ENCODE results near the gene ADGRG6. TPM values are rescaled to one million over a fixed set of nuclear protein-coding genes. Genes with fewer than 3 reads are reported as not detected.

Gene ADGRG6
- total and polyA plus RNA-seq, 2 donors from 2014 or later: 2.6 to 32.8 TPM

DNA sequence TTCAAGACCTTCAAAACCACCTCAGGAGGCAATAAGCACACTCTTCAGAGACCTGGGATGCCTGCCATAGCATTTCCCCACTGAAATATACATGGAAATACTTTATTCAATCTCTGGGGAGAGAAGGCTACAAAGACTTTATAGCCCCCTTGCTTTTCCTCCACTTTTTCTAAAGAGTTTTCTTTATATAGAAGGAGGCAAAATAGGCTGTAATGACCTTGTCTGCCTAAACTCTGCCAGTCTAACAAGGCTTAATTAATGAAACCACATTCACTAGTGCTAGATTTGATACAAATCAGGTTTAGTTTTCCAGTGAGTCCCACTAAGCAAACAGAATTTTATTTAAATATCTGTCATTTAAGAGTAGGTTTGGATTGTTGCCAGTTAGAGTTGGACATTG, 114.9 kb downstream of the ADGRG6 start:
- Histone ChIP-seq H3K9me3 (ENCODE audit: control insufficient read depth in 2 of 3, insufficient read depth in 1 of 3, low read length in 3 of 3) (no peaks in the 10 kb centered on the region), H3K27me3 (ENCODE audit: control insufficient read depth, insufficient read depth, low read length) (no peaks in the 10 kb centered on the region), H3K27ac (ENCODE audit: low read depth in 2 of 2, low read length in 2 of 2) (no peak overlapping the region), H3K4me1 (ENCODE audit: control insufficient read depth in 2 of 3, insufficient read depth in 2 of 3, low read depth in 1 of 3, low read length in 3 of 3) (no peaks in the 10 kb centered on the region), H3K9ac (ENCODE audit: low read length in 3 of 3) (no peak overlapping the region), H3K36me3 (ENCODE audit: control insufficient read depth in 2 of 3, insufficient read depth in 3 of 3, low read length in 3 of 3) (no peaks in the 10 kb centered on the region), H3K4me3 (ENCODE audit: low read length in 3 of 3) (no peak overlapping the region)
- intact Hi-C loops (cut with DNase I): no loop called here
- TF ChIP-seq, protein P1, sequence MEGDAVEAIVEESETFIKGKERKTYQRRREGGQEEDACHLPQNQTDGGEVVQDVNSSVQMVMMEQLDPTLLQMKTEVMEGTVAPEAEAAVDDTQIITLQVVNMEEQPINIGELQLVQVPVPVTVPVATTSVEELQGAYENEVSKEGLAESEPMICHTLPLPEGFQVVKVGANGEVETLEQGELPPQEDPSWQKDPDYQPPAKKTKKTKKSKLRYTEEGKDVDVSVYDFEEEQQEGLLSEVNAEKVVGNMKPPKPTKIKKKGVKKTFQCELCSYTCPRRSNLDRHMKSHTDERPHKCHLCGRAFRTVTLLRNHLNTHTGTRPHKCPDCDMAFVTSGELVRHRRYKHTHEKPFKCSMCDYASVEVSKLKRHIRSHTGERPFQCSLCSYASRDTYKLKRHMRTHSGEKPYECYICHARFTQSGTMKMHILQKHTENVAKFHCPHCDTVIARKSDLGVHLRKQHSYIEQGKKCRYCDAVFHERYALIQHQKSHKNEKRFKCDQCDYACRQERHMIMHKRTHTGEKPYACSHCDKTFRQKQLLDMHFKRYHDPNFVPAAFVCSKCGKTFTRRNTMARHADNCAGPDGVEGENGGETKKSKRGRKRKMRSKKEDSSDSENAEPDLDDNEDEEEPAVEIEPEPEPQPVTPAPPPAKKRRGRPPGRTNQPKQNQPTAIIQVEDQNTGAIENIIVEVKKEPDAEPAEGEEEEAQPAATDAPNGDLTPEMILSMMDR (IDR thresholded peaks at IDR 0.05; ENCODE audit: borderline replicate concordance, extremely low read depth, insufficient read depth): no peak
- FAIRE-seq: no peak
- DNase-seq: no peak

DNA sequence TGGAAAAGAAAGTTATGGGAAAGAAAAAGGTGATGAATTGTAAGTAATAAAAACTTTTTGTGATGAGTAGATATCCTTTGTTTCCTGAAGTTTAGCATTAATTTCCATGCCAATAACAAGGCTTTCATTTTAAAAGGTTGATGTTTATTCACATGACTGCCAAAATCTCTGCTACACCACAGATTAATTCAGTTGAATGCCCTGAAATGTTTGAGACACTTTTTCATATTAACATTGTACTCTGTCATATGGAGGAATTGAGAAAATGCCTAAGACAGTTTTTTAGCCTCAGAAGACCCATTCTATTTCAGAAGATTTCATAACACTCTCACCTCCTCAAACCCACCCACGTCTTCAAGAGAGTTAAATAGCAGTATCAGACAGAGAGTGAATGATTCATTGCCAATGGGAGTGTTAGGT, 115.5 kb downstream of the ADGRG6 start:
- TF ChIP-seq, protein P1 (IDR thresholded peaks at IDR 0.05; ENCODE audit: borderline replicate concordance, extremely low read depth, insufficient read depth): no peak
- no peaks in the 10 kb centered on the region for H3K36me3 ChIP-seq (ENCODE audit: control insufficient read depth in 2 of 3, insufficient read depth in 3 of 3, low read length in 3 of 3)
- no peaks in the 10 kb centered on the region for H3K27me3 ChIP-seq (ENCODE audit: control insufficient read depth, insufficient read depth, low read length)
- no peaks in the 10 kb centered on the region for H3K4me1 ChIP-seq (ENCODE audit: control insufficient read depth in 2 of 3, insufficient read depth in 2 of 3, low read depth in 1 of 3, low read length in 3 of 3)
- H3K9me3 ChIP-seq (ENCODE audit: control insufficient read depth in 2 of 3, insufficient read depth in 1 of 3, low read length in 3 of 3): no peaks in the 10 kb centered on the region
- no peak overlapping the region for H3K27ac ChIP-seq (ENCODE audit: low read depth in 2 of 2, low read length in 2 of 2)
- H3K9ac ChIP-seq (ENCODE audit: low read length in 3 of 3): no peak overlapping the region
- no peak for DNase-seq
- FAIRE-seq: no peak
- intact Hi-C loops (cut with DNase I): no loop called here
- H3K4me3 ChIP-seq (ENCODE audit: low read length in 3 of 3): no peak overlapping the region

DNA sequence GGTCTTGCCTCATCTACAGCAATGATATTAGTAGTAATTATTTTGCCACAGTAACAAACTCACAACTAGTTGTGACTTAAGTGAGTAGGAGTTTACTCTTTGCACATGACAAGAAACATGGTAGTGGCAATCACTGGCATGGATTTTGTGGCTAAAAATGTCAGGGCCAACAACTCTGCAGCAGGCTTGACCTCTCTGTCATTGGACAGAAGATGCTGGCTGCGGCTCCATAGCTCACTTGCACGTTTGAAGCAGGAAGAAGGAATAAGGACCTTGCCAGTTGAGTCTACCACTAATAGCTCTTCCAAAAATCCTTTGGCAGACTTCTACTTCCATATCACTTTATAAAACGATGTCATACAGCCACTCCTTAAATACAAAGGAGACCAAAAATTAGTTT, 117.3 kb downstream of the ADGRG6 start:
- Histone ChIP-seq H3K27me3 (ENCODE audit: control insufficient read depth, insufficient read depth, low read length) (no peaks in the 10 kb centered on the region), H3K4me1 (ENCODE audit: control insufficient read depth in 2 of 3, insufficient read depth in 2 of 3, low read depth in 1 of 3, low read length in 3 of 3) (no peaks in the 10 kb centered on the region), H3K9me3 (ENCODE audit: control insufficient read depth in 2 of 3, insufficient read depth in 1 of 3, low read length in 3 of 3) (no peaks in the 10 kb centered on the region), H3K36me3 (ENCODE audit: control insufficient read depth in 2 of 3, insufficient read depth in 3 of 3, low read length in 3 of 3) (no peaks in the 10 kb centered on the region), H3K4me3 (ENCODE audit: low read length in 3 of 3) (no peak overlapping the region), H3K27ac (ENCODE audit: low read depth in 2 of 2, low read length in 2 of 2) (no peak overlapping the region), H3K9ac (ENCODE audit: low read length in 3 of 3) (no peak overlapping the region)
- intact Hi-C loops (cut with DNase I): no loop called here
- TF ChIP-seq, protein P1 (IDR thresholded peaks at IDR 0.05; ENCODE audit: borderline replicate concordance, extremely low read depth, insufficient read depth): no peak
- DNase-seq: no peak
- FAIRE-seq: no peak

DNA sequence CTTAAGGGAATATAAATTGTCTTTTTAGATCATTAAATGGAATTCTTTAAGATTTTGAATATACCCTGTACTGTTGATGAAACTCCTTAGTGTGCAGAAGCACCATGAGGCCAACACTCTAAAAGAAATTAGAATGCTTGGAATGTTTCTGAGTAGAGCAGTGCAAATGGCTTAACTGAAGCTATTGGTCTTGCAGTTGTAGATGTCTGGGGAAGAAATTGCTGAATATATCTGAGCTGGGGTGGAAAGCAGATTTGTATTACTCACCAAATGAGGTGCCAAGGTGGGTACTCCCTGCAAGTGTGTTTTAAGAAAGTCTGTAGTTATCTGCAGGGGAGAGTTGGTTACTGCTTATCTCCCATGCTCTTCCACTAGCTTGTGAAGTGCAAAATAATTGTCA, 119.0 kb downstream of the ADGRG6 start:
- H3K27ac ChIP-seq (ENCODE audit: low read depth in 2 of 2, low read length in 2 of 2): no peak overlapping the region
- H3K36me3 ChIP-seq (ENCODE audit: control insufficient read depth in 2 of 3, insufficient read depth in 3 of 3, low read length in 3 of 3): no peaks in the 10 kb centered on the region
- intact Hi-C loops (cut with DNase I): no loop called here
- no peak overlapping the region for H3K9ac ChIP-seq (ENCODE audit: low read length in 3 of 3)
- TF ChIP-seq, protein P1 (IDR thresholded peaks at IDR 0.05; ENCODE audit: borderline replicate concordance, extremely low read depth, insufficient read depth): no peak
- FAIRE-seq (no peak), DNase-seq (no peak)
- no peaks in the 10 kb centered on the region for H3K27me3 ChIP-seq (ENCODE audit: control insufficient read depth, insufficient read depth, low read length)
- H3K4me3 ChIP-seq (ENCODE audit: low read length in 3 of 3): no peak overlapping the region
- no peaks in the 10 kb centered on the region for H3K9me3 ChIP-seq (ENCODE audit: control insufficient read depth in 2 of 3, insufficient read depth in 1 of 3, low read length in 3 of 3)
- H3K4me1 ChIP-seq (ENCODE audit: control insufficient read depth in 2 of 3, insufficient read depth in 2 of 3, low read depth in 1 of 3, low read length in 3 of 3): no peaks in the 10 kb centered on the region

All from kidney (tissue), 14 donors.